ENCODE measurements around the gene INPP5D.

The INPP5D gene

GRCh38 chr2:233079953-233080835 is 20.1 kb downstream of the INPP5D start:
- DNase-seq: no peak

GRCh38 chr2:233080836-233081229 is 20.7 kb downstream of the INPP5D start:
- DNase-seq: no peak

- DNase-seq: no peak
Measured at GRCh38 chr2:233081232-233081730, 21.1 kb downstream of the INPP5D start.

GRCh38 chr2:233081731-233082221 is 21.6 kb downstream of the INPP5D start:
- no peak for DNase-seq

GRCh38 chr2:233082222-233082930 is 22.2 kb downstream of the INPP5D start:
- no peak for DNase-seq

GRCh38 chr2:233082931-233083755 is 23.0 kb downstream of the INPP5D start:
- no peak for DNase-seq

GRCh38 chr2:233083782-233084181 is 23.6 kb downstream of the INPP5D start:
- no peak for DNase-seq

- peak; percentile 71 for DNase-seq
Measured at GRCh38 chr2:233084488-233084887, 24.3 kb downstream of the INPP5D start.

GRCh38 chr2:233085037-233085838 is 25.1 kb downstream of the INPP5D start:
- no peak for DNase-seq

- no peak for DNase-seq
Measured at GRCh38 chr2:233085839-233086150, 25.7 kb downstream of the INPP5D start.

- DNase-seq: no peak
Measured at GRCh38 chr2:233087713-233088112, 27.6 kb downstream of the INPP5D start.

- DNase-seq: no peak
Measured at GRCh38 chr2:233088972-233089345, 28.8 kb downstream of the INPP5D start.

GRCh38 chr2:233089851-233090250 is 29.7 kb downstream of the INPP5D start:
- no peak for DNase-seq

GRCh38 chr2:233090879-233091278 is 30.7 kb downstream of the INPP5D start:
- DNase-seq: no peak

- no peak for DNase-seq
Measured at GRCh38 chr2:233091595-233092375, 31.6 kb downstream of the INPP5D start.

GRCh38 chr2:233092432-233093165 is 32.5 kb downstream of the INPP5D start:
- DNase-seq: no peak

- no peak for DNase-seq
Measured at GRCh38 chr2:233093166-233093448, 33.0 kb downstream of the INPP5D start.

- DNase-seq: no peak
Measured at GRCh38 chr2:233093721-233094120, 33.6 kb downstream of the INPP5D start.

- DNase-seq: no peak
Measured at GRCh38 chr2:233094614-233095013, 34.5 kb downstream of the INPP5D start.

GRCh38 chr2:233096006-233096405 is 35.9 kb downstream of the INPP5D start:
- no peak for DNase-seq

- DNase-seq: no peak
Measured at GRCh38 chr2:233098618-233099017, 38.5 kb downstream of the INPP5D start.

Measured in GDM1 (cell line).